Measurements from ENCODE around the gene EMC10.
A peak's percentile ranks its signal among the peaks of the same experiment; 100 is the strongest.
"Not testable (repeated sequence)": the region's sequence is repeated elsewhere in the genome, so short reads cannot be mapped to it uniquely, and the experiment has no call there.

Gene EMC10

DNA sequence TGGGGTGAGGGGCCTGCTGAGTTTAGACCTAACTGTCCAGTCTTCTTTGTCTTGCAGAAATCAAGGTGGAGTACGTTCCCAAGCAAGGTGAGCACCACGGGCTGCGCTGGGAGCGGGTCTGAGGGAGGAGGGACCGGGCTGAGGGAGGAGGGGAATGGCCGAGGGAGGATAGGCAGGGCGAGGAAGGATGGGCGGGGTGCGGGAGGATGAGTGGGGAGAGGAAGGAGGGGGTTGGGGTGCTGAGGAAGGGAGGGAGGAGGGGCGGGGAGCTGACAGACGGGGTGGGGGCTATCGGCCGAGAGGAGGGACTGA, 25.1 kb upstream of the EMC10 start:
- no peak for DNase-seq (ENCODE audit: low spot score)

DNA sequence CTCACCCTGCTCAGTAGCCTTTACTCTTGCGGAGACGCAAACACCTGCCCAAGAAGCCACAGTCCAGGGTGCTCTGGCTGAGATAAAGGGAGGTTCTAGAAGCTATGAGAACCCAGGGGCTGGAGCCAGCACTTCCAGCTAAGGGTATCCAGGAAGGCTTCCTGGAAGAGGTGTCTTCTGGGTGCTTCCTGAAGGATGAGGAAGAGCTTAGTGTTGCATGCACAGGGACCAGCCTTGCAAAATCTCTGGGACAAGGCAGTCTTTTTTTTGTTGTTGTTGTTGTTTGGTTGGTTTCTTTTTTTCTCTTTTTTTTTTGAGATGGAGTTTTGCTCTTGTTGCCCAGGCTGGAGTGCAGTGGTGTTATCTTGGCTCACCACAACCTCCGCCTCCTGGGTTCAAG, 23.1 kb upstream of the EMC10 start:
- no peak for DNase-seq (ENCODE audit: low spot score)

DNA sequence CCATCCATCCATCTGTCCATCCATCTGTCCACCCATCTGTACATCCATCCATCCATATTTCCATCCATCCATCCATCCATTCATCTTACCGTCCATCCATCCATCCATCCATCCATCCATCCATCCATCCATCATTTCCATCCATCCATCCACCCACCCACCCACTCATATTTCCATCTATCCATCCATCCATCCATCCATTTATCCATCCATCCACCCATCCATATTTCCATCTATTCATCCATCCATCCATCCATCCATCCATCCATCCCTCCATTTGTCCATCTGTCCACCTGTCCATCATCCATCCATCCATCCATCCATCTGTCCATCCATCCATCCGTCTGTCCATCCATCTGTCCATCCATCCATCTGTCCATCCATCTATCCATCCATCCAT, 20.3 kb upstream of the EMC10 start:
- DNase-seq (ENCODE audit: low spot score): no peak

DNA sequence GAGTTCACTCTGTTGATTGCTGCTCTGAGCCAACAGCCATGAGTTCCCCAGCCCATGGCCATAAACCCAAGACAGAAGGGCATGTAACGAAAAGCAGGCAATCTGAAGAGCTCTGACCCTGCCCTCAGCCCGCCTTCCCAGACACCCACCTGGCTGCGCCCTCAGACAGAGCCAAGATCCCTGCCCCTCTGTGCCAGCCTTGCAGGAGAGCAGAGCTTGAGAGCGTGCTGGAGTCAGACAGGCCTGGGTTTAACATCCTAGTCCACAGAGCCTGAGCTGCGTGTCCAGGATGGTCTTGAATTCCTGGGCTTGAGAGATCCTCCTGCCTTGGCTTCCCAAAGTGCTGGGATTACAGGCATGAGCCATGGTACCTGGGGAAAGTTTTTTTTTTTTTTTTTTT, 19.0 kb upstream of the EMC10 start:
- no peak for DNase-seq (ENCODE audit: low spot score)

DNA sequence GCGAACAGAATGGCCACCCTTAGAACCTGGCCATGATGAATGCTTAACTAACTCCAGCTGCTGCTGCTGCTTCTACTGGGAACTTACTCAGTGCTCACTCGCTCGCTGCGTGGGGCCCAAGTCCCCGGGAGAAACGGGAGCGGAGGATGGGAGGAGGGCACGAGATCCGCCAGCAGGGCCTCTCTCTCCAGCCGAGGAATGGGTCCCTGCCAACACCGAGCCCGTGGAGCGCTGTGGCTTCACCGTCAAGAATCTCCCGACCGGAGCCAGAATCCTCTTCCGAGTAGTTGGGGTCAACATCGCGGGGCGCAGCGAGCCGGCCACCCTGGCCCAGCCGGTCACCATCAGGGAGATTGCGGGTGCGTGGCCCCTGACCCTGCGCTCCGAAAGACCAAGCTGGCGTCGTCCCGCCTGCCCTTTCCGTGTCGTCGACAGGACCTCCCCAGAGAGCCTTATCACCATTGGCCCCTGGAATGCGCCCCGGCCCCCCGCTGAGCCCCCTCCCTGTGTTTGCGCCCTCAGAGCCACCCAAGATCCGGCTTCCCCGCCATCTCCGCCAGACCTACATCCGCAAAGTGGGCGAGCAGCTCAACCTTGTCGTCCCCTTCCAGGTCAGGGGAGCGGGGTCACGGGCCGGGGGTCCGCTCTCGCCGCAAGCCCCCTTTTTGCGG, 17.8 kb upstream of the EMC10 start:
- peak; percentile 24 for DNase-seq (ENCODE audit: low spot score)

DNA sequence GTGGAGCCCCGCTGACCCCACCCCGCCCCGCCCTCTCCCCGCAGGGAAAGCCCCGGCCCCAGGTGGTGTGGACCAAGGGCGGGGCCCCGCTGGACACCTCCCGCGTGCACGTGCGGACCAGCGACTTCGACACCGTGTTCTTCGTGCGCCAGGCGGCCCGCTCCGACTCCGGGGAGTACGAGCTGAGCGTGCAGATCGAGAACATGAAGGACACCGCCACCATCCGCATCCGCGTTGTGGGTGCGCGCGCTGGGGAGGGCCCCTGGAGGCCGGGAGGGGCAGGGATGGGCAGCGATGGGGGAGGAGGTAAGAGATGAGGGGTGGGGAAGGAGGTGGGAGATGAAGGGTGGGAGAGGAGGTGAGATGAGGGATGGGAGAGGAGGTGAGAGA, 17.2 kb upstream of the EMC10 start:
- no peak for DNase-seq (ENCODE audit: low spot score)

DNA sequence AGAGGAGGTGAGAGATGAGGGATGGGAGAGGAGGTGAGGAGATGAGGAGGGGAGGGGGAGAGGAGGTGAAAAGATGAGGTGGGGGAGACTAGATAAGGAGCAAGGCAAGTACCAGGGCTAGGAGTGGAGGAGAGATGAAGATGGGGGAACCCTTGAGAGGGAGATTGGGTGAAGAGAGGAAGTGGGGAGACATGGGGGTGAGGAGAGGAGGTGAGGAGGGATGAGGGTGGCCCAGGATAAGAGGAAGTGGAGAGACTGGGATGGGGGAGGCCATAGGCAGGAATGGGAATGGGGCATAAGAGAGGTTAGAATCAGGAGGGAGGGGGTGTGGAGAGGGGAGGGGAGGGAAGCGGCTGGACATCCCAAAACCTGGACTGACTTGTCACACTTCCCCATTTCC, 16.7 kb upstream of the EMC10 start:
- no peak for DNase-seq (ENCODE audit: low spot score)

DNA sequence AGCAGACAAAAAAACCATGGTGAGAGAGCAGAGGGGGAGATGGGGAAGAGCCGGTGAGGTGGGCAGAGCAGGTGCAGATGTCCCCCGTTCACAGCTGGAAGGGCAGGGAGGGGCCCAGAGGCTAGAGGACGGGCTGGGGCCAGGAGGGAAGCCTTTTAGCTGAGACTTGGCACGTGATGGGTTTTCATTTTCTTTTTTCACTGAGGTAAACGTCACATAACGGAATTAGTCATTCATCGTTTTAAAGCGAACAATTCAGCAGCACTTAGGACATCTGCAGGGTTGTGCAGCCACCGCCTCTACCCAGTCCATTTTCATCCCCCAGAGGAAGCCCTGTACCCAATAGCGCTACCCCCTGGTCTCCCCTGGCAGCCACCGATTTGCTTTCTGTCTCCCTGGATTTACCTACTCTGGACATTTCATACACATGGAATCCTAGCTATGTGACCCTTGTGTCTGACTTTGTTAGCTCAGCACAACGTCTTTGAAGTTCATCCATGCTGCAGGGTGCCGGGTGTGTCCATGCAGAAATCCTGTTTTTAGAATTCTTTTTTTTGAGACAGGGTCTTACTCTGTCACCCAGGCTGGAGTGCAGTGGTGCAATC, 16.0 kb upstream of the EMC10 start:
- peak; percentile 32 for DNase-seq (ENCODE audit: low spot score)

DNA sequence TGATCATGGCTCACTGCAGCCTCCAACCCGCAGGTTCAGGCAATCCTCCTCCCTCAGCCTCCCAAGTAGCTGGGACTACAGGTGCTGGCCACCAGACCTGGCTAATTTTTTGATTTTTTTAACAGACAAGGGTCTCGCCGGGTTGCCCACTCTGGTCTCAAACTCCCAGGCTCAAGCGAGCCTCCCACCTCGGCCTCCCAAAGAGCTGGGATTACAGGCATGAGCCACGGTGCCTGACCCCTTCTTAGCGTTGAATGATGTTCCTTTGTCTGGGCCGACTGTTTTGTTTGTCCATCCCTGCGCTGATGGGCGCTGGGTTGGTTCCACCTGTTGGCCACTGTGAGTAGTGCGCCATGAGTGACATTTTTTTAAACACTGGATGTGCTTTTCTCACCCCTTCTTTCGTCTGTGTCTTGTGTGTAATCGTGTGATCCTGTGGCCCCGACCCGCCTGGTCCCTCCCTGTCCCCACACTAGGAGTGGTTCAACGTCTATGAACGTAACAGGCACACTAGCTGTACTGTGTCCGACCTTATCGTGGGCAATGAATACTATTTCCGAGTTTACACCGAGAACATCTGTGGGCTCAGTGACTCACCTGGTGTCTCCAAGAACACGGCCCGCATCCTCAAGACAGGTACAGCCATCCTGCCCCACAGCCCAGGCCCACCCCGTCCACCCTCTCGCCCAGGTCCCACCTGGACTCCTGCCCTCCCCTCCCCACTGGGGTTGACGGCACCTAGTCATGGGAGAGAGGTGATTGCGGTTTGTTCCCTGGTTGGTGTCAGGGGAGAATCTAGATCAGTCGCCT, 15.0 kb upstream of the EMC10 start:
- peak; percentile 90 for DNase-seq (ENCODE audit: low spot score)

DNA sequence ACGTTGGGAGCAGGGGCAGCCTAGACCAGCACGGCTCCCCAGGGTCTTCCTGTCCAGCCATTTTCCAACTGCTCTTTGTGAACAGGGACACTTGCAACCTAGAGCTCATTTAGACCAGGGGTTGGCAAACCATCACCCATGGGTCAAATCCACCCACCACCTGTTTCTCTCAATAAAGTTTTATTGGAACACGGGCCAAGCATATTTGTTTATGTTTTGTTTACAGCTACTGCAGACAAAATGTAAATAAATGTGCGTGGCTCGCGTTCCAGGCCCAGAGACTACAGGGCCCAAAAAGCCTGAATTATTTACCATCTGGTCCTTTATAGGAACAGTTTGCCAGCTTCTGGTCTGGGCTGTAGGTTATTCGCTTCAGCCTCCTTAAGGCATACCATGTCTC, 13.3 kb upstream of the EMC10 start:
- DNase-seq (ENCODE audit: low spot score): no peak

DNA sequence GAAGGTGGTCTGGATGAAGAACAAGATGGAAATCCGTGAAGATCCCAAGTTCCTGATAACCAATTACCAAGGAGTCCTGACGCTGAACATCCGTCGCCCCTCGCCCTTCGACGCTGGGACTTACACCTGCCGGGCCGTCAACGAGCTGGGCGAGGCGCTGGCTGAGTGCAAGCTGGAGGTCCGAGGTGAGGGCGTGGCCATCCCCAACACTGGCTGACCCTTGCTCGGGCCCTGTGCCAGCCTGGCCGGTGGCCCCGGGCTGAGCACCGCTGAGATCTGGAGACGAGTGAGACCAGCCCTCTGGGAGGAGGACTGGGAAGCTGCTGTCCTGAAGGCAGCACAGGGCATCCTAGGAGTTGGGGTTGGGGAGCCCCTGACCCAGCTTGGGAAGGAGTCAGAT, 12.0 kb upstream of the EMC10 start:
- no peak for DNase-seq (ENCODE audit: low spot score)

DNA sequence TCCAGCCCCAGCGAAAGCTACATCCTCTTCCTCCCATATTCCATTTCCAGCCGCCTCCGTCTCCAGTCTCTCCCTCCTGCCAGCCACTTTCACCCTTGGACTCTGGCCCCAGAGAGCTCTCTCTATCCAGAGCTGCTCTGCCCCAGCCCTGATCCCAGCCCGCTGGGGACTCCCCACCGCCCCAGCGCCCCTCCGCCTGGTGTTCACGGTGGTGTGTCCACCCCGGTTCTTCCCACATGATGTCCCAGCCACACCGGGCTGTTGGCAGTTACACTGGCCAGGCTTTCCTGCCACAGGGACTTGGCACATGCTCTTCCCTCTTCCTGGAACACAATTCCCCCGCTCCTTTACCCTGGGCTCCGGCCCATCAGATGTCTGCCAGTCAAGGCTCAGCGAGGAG, 11.3 kb upstream of the EMC10 start:
- no peak for DNase-seq (ENCODE audit: low spot score)

DNA sequence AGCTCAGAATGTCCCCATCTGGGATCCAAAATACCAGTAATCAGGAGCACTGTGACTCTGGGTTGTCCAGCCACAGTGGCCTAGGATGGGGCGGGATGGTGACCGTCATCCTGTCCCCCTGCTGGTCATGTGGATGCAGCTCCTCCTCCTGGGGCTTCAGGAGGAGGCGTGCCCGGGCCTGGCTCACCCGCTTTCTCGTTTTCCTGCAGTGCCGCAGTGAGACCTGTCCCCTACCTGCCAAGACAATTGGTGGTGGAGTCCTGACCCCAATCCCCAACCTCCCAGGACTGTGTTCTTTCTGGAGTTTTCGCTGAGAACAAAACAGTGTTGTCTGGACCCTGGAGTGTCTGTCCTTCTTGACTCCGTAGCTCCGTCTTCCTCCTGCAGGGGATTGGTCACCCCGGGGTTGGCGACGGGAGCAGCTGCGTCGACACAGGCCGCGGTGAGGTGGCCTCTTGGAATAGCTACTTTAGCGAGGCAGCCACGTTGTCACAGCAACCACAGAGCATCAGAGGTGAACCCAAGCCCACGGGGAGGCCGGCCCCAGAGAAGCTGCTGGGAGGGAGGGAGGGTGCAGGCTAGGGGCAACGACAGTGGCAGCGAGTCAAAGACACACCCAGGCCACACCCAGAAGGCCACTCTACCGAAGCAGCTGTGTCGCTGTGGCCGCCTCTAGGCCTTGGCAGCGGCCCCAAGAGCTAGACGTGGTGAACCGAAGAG, 10.2 kb upstream of the EMC10 start:
- DNase-seq (ENCODE audit: low spot score): peak; percentile 40

DNA sequence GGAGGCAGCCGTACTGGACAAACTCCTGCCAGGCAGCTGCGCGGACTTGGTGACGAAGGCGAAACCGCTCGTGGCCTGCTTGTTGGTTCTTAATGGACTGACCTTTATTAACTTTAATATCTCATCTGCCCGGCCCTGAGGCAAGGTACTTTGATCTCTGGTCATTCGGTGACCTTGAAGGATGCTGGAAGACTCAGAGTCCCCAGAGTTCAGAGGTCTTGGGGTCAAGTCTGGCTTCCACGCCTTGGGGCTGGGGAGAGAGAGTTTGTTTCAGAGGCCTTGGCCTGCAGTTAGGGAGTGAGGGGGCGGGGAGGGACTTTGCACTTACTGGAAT, 9.6 kb upstream of the EMC10 start:
- no peak for DNase-seq (ENCODE audit: low spot score)

DNA sequence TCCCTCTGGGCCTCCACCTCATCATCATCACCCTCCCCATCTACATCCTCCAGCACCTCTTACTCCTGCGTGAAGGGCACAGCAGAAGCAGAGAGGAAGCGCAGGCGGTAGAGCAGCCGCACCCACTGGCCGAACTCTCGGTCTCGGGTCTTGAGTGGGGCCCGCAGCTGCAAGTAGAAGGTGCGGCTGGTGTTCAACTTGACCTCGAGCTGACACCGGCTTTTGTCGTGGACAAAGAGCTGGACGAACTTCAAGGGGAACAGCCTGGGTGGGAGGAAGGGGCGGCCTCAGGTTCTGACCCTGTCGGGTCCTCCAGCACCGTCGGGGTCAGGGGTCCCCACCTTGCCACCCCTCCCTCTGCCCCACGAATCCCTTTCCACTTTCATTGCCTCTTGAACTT, 8.7 kb upstream of the EMC10 start:
- DNase-seq (ENCODE audit: low spot score): no peak

DNA sequence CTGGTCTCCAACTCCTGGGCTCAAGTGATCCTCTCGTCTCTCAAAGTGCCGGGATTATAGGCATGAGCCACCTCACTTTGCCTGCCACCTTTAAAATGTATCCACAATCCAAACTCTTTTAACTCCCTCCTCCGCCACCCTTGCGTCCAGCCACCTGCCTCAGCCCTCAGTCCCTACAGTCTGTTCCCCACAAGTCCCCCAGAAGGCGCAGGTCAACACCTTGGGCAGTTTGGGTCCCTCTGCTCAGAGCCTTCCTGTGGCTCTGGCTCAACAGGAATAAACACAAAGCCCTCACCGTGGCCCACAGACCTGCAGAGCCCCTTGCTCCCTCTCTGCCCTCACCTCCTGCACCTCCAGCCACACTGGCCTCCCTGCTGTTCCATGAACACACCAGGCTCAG, 7.5 kb upstream of the EMC10 start:
- DNase-seq (ENCODE audit: low spot score): no peak

DNA sequence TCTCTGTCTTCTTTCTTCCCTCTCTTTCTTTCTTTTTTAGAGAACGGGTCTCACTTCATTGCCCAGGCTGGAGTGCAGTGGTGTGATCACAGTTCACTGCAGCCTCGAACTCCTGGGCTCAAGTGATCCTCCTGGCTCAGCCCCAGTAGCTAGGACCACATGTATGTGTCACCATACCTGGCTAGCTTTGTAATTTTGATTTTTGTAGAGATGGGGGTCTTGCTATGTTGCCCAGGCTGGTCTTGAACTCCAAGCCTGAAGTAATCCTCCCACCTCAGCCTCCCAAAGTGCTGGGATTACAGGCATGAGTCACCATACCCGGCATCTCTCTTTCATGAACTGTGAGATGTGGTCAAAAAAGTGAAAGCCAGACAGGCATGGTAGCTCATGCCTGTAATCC, 3.0 kb upstream of the EMC10 start:
- not testable (repeated sequence) for DNase-seq (ENCODE audit: low spot score)

DNA sequence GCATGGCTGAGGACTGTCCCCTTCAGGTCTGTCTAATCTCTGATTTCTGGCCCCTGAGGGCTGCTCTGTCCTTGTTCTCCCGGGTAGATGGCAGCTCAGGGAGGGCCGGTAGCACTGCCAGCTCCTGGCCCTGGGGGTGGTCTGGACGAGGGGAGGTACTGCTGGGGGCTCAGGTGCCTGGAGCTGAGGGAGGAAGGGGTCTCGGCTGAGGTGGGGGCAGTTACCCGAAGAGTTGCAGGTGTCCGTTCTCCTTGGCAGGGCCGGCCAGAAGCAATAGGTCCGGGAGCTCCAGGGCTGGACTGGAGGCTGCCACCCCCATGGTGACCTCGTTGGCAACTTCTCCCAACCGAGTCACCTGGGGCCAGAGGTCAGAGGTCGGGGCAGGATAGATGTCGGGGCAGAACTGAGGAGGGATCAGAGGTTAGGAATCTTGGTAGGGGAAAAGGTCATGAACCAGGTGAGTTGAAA, 1.2 kb upstream of the EMC10 start:
- DNase-seq (ENCODE audit: low spot score): no peak

DNA sequence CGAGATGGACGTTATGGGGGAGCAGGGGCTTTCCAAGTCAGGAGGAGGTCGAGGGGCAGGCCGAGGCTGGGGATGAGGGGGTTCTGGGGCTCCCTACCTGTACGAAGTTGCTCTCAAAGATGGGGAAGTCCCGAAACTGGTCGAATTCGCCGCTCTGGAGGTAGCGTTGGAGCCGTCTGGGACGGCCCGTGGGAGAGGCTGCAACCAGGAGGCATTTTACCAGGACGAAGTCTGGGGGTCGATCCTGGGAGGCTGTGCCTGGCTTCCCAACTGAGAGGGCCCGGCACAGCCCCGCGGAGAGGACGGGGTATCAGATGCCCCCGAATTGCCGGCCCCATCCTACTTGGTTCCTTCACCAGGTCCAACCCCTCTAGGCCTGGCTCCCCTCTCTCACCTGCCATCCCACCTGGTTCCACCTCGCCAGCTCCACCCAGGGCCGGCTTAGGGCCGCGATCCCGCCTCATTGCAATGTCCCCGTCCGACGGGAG, 527 bp upstream of the EMC10 start:
- no peak for DNase-seq (ENCODE audit: low spot score)

DNA sequence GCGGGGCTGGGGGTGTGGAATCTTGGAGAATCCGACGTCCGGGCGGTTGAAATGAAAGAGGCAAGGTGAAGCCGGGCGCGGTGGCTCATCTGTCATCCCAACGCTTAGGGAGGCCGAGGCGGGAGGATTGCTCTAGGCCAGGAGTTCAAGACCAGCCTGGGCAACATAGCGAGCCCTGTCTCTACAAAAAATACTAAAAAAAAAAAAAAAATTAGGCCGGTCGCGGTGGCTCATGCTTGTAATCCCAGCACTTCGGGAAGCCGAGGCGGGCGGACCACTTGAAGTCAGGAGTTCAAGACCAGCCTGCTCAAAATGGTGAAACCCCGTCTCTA, 566 bp downstream of the EMC10 start:
- DNase-seq (ENCODE audit: low spot score): no peak

DNA sequence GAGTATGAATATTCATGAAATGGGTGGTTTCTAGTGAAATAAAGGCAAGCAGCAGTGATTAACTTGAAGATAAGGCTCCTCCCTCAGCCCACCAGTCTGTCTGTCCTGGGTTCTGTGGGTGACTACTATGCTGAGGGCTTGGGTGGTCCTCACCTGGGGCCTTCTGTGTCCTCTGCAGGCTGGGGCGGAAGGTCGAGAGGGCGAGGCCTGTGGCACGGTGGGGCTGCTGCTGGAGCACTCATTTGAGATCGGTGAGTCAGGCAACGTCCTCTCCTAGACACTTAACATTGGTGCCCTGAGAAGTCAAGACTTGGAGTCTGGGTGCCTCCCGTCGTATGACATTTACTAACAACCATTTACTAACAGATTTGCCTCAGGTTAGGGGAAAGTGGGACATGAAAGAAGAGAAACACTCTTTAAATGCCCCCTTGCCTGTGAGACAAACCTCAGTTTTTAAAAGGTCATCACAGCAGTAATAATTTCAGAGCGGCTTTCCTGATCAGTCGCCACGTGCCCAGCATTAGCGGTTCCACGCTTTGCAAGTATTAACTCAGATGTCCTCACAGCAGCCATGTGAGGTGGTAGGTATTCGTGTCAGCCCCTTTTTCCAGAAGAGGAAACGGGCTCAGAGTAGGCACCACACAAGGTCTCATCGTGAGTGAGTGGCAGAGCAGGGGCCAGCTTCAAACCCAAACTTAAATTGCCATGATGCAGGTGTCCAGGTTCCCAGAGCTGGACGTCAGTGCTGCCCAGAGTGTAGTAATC, 1.6 kb downstream of the EMC10 start:
- DNase-seq (ENCODE audit: low spot score): no peak
